DMS53 treated with DMSO at 0.1 percent for 48 hours (cell line): ENCODE results near the gene TSPAN13.

Experiments used
- DNase-seq: peaks from one replicate; lab custom pipeline; 2025; ENCODE audit not compliant: unreplicated experiment; lab: John Stamatoyannopoulos, UW

Gene TSPAN13

GRCh38 chr7:16773884-16774283 is 20.3 kb downstream of the TSPAN13 start:
- DNase-seq = no peak

GRCh38 chr7:16774294-16774693 is 20.7 kb downstream of the TSPAN13 start:
- no peak for DNase-seq

GRCh38 chr7:16774986-16775385 is 21.4 kb downstream of the TSPAN13 start:
- DNase-seq = no peak

- DNase-seq = no peak
Measured at GRCh38 chr7:16776053-16776452, 22.5 kb downstream of the TSPAN13 start.

GRCh38 chr7:16778476-16778875 is 24.9 kb downstream of the TSPAN13 start:
- no peak for DNase-seq

GRCh38 chr7:16779051-16779450 is 25.5 kb downstream of the TSPAN13 start:
- DNase-seq = no peak

- no peak for DNase-seq
Measured at GRCh38 chr7:16780596-16780995, 27.0 kb downstream of the TSPAN13 start.

- DNase-seq = peak; percentile 64
Measured at GRCh38 chr7:16785321-16785720, 31.8 kb downstream of the TSPAN13 start.

- DNase-seq = no peak
Measured at GRCh38 chr7:16785846-16786245, 32.3 kb downstream of the TSPAN13 start.

- no peak for DNase-seq
Measured at GRCh38 chr7:16786257-16786656, 32.7 kb downstream of the TSPAN13 start.

GRCh38 chr7:16787127-16787526 is 33.6 kb downstream of the TSPAN13 start:
- DNase-seq = no peak

- no peak for DNase-seq
Measured at GRCh38 chr7:16791071-16791470, 37.5 kb downstream of the TSPAN13 start.

- DNase-seq = no peak
Measured at GRCh38 chr7:16791905-16792698, 38.5 kb downstream of the TSPAN13 start.

- DNase-seq = no peak
Measured at GRCh38 chr7:16794986-16795385, 41.4 kb downstream of the TSPAN13 start.

GRCh38 chr7:16795624-16796023 is 42.1 kb downstream of the TSPAN13 start:
- no peak for DNase-seq

- peak; percentile 81 for DNase-seq
Measured at GRCh38 chr7:16801111-16801542, 47.6 kb downstream of the TSPAN13 start.

- no peak for DNase-seq
Measured at GRCh38 chr7:16801579-16801978, 48.0 kb downstream of the TSPAN13 start.

GRCh38 chr7:16803125-16803524 is 49.6 kb downstream of the TSPAN13 start:
- DNase-seq = no peak

- peak; percentile 59 for DNase-seq
Measured at GRCh38 chr7:16803881-16804673, 50.5 kb downstream of the TSPAN13 start.

GRCh38 chr7:16804674-16805439 is 51.3 kb downstream of the TSPAN13 start, which contains the start of gene AGR2:
TSS of gene AGR2 (minus strand) at chr7:16804999. CDS start at chr7:16801796, 3,203 bp downstream.
- peak; percentile 45 for DNase-seq

GRCh38 chr7:16805441-16805840 is 51.9 kb downstream of the TSPAN13 start:
- DNase-seq = no peak
